Hepatocyte (in vitro differentiated cells): ENCODE data around the gene NR1H4.

Experiments used
- CTCF ChIP-seq: fragments of 200-600 bp; sonication (generic); IDR thresholded peaks from 2 replicates; pipeline ENCODE4 v1.5.1; 2016; ENCODE audit warnings: antibody characterized with exemption, mild to moderate bottlenecking; ENCODE audit not compliant: poor library complexity
- EZH2 ChIP-seq: fragments of 200-600 bp; sonication (generic); IDR thresholded peaks from 2 replicates; pipeline ENCODE4 v1.6.1; 2016; ENCODE audit warnings: antibody characterized with exemption, mild to moderate bottlenecking, borderline replicate concordance

DNA sequence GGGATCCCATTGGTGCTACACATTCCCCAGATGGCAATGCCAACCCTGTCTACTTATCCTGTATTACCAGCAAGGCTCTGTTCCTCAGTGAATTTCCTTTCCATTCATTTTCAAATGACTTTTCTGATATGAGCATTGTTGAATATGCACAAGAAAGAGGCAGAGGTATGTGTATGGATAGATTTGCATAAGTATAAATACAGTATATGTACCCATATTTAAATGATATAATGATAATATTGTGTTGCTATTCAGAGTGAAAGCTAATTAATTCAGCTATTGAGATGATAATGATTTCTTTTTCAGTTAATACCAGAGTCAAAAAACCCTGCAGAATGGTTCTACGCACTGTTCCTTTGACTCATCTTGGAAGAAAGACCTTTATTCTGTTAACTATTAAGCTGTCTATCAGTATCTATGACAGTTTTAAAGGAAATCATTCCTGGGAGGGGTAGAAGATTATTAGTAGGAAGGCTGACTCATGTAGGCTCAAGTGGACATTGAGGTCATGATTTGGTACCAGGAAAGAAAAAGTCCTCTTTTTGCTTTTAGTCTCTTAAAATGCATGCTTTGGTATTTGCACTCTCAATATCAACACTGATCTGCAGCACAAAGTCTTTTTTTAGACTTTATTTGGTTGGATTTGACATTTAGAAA is 54.9 kb downstream of the NR1H4 start:
- no peak for TF ChIP-seq EZH2
- TF ChIP-seq CTCF = no peak
